Inflammatory macrophage treated with lipopolysaccharide for 4 hours (primary cell): Measurements from ENCODE around the gene HLF.

Experiments used
- DNase-seq: peaks from one replicate; pipeline ENCODE4 v3.0.0-alpha.2; 2020

HLF gene

DNA sequence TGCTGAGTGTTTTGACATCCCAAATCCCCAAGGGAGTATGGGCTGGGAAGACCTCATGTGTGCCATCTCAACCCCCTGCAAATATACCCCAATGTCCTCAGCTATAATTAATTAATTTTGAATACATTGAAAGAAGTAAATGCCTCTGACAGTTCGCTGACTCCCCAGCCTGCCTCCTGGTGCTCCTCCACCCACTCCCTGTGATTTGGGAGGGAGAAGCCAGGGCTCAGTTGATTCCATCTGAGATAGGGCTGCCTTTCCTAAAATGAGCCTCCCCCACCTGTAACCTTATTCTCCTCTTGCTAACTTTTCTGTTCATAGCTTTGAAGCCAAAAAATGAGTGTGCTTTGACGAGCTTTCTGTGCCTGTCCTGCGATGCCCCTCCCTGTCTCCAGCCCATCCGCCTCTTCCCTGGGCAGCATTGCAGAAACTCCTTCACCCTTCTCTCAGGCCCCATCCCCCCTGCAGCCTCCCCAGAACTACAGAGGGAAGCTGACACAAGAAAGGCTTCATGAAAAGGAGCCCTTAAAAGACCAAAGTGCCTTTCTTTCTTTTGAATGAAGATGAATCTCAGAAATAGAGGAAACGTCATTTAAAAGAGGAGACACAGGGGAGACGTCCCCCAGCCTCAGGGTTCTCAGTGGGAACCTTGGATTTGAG is 70.3 kb downstream of the HLF start:
- no peak for DNase-seq

DNA sequence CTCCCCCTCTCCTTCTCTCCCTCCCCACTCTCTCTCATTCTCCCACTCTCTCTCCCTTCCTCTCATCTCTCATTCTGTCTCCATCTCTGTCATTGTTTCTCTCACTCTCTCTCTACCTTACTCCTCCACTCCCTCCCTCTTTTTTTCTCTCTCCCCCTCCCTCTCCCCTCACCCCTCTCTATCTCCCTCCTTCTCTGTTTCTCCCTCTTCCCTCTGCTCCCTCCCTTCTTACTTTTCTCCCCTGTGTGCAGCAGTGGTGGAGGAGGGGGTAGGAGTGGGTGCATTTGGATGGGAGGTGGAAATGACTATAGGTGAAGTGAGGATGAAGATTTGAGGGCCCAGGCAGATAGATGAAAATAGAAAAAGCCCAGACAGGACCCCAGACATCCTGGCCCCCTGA is 70.9 kb downstream of the HLF start:
- no peak for DNase-seq

DNA sequence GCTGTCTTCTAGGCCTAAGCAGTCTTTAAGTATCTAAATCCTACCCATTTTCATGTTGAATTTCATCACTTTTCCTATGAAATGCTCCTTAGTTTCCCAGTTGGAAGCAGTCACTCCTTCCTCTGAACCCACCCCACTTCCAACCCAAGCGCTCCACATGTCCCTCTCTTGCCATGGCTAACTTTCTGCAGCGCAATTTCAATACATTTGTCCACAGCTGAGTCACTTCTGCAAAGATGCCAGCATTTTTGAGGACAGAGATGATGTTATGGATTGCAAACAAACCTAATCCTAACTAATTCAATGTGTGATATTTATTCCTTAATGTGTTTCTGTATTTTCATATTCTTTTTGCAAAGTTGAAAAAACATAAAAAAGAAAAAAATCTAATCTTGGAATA is 71.7 kb downstream of the HLF start:
- no peak for DNase-seq

DNA sequence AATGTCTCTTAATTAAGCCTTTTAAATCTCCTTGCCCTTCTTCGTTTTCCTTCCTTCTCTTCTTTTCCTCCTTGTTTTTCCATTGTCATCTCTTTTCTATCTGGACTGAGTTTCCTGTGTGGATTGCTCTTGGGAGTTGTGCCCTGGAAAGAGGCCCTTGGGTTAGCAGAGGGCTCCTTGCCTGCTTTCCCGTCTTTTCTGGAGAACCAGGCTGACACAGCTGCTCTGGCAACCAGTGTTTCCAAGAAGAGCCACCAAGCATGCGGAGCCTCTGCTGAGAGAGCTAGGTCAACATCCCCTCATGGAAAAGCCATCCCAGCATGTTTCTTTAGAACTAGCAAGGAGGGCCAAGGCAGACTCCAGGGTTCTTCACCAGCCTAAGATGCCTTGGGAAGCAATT is 75.4 kb downstream of the HLF start:
- no peak for DNase-seq

DNA sequence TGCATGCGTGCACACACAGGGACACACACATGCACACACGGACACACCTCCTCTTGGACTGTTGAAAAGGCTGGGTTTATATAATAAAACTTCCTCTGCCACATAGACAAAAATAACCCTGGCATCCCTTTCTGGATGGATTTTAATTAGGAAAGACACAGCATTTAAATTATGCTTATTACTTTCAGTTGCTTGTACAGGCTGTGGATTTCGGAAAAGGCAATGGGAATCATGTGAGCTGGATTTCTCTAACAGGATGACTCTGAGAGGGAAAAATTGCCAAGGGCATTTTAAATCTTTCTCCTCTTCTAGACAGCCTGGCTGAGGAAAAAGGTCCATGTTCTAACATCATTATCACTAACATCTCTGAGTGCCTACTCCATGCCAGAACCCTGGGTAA is 75.9 kb downstream of the HLF start:
- no peak for DNase-seq

DNA sequence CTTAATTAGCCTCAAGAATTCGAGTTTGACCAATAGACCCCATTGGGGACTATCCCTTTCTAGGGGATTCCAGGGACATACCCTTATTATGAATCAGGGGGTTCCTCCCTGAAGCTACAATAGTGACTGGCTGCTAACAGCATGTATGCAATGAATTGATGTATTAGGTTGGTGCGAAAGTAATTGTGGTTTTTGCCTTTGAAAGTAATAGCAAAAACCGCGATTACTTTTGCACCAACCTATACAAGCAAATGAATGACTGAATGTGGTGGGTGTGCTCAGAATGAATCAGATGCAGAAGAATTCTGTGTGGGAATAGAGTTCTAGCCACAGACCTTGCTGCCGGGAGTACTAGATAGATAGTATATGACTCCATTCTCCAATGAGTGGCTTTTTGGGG is 76.7 kb downstream of the HLF start:
- DNase-seq = no peak

DNA sequence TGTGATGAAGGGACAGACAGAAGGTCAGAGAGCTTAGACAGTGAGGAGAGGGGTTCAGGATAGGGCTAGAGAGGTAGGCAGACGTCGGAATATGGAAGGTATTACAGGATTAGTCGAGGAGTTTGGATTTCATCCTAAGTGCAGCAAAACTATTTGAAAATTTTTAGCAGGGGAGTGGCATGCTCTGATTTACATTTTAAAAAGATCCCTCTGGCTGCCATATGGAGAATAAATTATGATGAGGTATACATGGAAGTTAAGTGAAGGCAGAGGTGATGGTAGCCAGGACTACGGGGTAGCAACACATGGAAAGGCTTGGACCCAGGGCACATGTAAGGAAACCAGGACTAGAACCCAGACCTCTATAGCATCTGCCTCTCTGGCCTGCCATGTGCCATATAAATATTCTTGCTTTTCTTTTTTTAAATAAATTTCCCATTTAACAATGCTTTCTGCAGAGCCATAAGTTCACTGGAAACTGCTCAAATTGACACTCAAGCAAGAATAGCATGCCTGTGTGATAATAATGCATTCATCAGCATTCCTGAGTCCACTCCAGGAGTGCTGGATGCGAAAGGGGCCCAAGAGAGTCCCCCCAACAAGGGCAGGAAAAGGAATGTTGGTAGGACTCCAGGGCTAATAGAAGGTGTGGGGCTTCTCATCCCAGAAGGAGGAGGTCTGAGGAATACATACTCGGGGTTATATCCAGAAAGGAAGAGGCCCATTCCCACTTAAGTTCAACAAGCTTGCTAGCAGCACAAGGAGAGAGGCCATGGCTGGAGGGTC is 78.2 kb downstream of the HLF start:
- DNase-seq = no peak

DNA sequence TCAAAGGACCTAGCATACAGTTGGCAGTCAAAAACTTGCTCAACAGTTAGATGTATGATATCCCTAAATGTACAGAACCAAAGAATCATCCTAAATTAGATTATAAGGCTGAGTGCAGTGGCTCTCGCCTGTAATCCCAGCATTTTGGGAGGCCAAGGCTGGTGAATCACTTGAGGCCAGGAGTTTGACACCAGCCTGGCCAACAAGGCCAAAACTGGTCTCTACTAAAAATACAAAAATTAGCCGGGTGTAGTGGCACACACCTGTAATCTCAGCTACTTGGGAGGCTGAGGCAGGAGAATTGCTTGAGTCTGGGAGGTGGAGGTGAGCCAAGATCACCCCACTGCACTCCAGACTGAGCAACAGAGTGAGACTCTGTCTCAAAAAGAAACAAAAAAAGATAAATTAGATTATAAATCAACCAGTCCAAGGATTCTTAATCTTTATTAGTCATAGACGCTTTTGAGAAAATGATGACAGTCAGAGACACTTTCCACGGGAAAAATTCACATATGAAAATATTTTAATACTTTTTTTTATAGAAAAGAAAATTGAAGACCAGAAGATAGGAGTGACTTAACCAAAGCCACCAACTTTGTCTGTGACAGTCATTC is 79.2 kb downstream of the HLF start:
- no peak for DNase-seq

DNA sequence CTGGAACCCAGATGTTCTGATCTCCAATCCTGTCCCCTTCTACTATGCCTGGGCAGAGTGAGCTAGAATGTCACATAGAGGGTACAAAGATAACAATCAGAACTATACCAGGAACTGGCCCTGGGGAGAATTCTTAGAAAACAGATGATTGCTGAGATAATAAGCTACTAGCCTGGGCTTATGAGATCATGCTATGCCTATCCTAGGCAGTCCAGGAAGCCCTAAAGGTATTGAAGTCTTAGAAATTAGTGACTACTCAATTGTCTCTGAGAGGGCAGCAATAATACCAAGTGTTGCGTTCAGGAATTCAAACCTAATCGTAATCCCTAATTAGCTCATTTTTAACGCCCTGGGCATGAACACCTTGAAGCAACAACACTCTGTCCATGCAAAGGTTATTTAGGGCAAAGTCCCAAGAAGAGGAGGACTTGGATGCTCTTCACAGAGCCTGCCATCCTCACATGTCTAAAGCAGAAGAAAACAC is 79.8 kb downstream of the HLF start:
- DNase-seq = no peak

DNA sequence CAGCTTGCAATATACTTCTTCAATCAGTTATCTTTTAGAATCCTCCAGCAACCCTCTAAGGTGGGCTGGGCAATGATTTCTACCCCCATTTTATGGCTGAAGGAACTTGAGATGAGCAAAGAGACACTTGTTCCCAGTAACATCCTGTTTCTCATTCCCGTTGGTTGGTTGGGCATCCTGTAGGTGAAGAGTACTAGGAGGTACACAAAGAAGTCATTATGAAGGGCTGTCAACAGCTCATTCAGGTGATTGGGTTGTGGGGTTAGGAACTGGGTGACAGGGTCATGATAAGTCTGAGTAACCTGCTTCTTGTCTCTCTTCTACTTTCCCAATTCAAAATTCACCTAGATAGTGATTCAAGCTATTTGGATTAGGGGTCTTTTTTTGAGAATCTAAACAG is 80.4 kb downstream of the HLF start:
- no peak for DNase-seq

DNA sequence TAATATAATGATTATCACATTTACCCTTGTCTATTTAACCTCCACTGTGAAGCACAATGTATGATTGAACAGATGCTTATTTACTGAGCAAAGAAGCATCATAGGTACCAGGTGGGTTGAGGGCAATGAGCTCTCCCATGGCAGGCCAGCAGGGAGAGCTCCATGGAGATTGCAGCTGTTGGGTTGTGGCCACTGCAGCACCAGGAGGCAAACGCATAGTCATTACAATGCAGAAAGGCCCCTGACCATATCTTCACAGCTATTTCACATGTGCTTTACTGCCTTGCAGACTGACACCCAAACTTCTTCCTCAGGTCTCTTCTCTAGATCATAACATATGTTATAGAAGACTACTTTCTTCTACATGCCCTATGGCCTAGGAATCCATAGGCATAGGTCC is 81.9 kb downstream of the HLF start:
- no peak for DNase-seq

DNA sequence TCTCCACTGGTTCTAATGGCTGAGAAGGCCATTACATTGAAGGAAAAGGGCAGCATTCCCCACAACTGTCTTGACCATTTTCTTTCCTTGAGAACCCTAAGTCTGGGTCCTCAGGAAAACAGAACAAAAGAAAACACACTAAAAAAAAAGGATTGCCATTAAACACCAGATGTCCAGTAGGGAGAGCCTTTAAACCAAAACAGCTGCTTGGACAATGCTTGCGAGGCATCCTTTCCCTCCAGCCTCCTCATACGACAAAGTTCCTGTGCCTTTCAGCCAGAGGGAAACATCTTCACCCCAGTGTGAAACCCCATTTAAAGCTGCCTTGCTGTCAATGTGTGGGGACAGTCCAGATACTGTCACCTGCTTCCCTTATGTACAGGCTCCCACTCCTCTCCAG is 82.6 kb downstream of the HLF start:
- DNase-seq = no peak

DNA sequence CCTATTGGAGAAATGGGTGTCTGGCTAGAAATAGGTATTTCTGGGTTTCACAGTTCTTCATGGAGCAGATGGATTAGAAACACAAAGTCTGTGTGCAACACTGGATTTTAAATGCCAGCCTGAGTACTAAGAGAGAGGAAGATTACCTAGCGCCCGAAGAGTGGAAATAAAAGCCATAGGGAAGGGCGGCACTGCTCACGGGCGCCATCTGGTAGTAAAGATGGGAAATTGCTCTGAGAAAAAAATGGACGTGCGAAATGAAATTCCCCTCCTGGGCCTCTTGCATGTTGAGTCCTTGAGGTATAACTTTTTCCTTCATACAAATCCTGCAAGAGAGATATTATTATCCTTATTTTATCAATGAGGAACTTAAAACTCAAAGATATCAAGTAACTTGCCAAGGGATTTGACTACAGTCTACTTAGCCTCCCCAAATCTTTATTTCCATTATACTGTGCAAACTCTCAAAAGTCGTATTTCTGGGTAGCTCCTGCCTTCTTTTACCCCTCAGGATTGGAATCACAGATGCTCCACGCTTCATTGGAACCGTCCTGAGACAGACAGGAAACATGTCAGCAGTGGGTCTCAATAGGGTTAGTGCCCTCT is 84.1 kb downstream of the HLF start:
- DNase-seq = peak; percentile 50

DNA sequence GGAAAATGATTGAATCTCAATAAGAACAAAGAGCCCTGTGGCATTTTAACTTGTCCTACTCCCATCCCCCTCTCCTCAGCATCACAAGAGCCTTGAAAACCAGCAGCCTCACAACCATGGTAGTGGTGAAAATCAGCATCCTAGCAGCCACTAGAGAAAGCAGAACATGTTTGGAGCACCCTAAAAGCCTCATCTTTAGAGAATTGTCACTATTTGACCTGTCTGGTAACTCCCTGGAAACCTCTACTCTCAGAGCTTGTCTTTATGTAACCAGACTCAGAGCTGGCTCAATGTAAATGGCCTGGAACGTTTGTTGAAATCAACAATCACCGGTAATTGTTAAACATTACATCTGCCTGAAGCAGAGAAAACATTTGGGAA is 86.1 kb downstream of the HLF start:
- no peak for DNase-seq

DNA sequence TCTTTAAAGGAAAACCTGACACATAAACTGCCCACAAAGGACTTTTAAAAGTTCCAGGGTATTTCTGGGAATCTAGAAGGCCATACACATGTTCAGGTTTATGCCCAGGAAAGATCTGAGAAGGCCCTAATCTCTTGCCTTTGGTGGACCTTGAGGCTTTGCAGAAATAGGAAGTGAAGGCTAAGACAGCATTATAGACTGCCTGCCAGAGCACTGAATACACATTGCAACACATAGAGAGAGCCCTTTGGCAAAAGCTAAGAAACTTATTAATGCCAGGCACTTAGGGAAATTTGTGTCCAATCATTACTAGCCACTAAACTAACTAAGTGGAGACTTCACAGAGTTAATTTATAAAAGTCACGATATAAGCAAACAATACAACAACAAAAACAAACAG is 86.5 kb downstream of the HLF start:
- DNase-seq = peak; percentile 3

DNA sequence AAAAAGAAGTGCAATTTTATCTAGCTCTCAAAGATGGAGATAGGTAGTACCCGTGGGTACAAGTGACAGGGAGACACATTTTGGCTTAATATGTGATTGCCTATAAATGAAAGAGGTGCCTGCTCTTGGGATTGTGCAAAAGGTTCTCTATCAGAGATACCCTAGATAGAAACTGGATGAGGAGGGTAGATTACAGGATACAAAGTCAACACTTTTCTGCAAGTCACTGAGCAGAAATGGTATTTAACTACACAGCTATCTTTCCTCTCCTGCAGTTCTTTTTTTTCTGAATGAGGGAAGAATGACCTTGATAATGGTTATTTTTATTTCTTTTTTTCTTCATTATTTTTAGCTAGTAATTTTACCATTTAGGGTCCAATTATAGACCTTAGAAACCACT is 89.2 kb downstream of the HLF start:
- DNase-seq = no peak

DNA sequence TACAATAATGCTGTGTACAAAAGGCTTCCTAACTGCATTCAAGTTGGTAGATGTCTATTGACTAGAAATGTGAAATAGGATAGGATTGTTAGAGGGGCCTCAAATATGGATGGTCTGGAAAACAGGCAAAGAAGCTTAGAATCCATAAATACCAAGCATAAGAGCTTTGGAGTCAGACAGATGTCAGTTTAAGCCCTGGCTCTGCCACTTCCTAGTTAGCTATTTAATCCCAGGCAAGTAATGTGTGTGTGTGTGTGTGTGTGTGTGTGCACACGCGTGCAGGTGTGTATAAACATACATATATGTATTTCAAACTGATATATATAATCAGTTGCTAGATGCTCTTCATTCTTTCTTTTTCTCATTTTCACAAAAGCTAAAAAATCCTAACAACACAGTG is 90.2 kb downstream of the HLF start:
- DNase-seq = no peak

DNA sequence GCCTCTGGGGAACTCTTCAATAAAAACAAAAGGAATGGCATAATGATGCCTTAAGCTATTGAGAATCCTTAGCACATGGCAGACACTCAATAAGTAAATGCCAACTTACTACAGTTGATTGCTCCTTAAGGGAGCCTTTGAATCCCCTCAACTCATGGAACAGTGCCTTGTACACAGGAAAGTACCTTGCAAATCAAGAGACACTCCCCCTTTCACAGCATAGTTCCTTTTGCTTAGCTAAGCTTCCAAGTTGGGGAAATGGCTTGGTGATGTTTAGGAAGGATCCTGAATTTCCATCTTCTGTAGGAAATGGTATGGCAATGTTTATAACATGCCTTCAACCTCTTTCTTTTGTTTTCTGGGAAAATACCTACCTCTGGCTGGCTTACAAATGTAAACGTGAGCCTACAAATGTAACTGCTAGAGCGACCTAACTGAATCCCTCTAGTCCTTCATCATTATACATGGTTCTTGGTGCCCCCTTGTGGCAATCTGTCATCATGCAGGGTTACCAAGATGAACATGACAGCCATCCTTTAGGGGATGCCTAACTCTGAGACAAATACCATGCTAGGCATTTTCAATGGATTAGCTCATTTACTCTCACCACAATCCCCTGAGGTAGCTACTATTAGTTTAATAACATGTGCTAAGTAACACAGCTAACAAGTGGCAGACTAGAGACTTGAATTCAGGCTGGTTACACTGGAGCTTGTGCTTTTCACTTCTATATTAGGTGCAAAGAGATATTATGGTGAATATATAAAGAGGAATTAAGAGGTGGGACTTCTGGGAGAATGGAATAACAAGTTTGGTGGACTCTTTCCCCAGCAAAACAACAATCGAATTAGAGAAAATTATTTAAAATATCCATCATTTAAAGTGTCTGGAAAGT is 91.9 kb downstream of the HLF start:
- DNase-seq = peak; percentile 69

DNA sequence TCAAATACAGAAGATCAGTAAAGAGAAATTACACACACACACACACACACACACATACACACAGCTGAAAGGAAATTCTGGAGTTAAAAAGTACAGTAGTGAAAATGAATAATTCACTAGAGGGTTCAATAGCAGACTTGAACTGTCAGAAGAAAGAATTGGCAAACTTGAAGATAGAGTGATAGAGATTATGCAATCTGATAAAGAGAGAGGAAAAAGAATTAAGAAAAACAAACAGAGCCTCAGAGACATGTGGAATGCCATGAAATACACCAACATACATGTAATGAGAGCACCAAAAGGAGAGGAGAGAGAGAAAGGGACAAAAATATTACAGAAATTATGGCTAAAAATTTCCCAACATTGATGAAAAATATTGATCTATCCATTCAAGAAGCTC is 96.2 kb downstream of the HLF start:
- DNase-seq = no peak

DNA sequence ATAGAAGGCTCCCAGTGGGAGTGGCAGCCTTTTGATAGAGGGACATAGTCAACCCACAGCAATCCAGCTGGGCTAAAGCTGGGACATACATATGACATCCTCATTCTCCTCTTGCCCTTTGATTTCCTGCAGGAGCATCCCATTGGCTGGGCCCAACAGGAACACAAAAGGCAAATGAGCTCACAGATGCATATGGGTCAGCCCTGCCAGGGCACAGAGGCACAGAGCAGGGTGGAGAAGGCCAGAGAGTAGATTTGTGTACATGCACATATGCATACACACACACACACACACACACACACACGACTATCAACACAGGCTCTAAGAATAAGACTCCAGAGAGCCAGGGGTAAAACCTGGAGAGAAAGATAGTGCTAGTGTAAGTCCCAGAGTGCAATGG is 98.3 kb downstream of the HLF start:
- no peak for DNase-seq

DNA sequence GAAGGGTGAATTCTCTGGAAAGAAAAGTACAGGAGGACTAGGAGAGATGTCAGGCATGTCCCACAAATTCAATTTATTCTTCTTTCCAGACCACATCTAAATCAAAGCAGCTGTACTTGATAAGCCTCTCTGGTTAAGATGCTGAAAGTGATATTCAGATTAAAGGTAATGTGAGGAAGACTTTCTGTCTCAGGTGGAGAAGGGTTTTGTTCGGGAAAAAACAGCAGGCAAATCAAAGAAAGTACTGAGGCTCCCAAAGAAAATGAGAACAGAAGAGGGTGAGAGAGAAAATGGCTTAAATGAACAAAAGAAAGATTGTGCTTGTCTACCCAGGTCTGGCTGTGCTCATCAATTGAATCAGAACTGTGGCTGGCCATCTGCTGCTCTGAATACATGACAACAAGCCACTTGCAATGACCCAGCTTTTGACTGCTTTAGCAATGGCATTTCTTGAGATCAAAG is 101.3 kb downstream of the HLF start:
- no peak for DNase-seq

DNA sequence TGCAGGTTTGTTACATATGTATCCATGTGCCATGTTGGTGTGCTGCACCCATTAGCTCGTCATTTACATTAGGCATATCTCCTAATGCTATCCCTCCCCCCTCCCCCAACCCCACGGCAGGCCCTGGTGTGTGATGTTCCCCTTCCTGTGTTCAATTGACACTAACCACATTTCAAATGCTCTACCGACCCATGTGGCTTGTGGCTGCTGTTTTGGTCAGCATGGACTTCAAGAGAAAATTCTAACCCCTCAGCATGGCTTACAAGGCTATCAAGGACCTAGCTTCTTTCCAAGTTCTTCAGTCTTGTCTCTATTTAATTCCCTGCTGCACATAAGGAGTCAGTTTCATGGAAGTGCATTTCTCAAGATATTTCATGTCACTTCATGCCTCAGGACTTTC is 103.9 kb downstream of the HLF start:
- DNase-seq = no peak
